Testis (tissue), 3 donors: Measurements from ENCODE around the gene SLC30A1. TPM values are rescaled to one million over a fixed set of nuclear protein-coding genes. Genes with fewer than 3 reads are reported as not detected.

ENCODE experiments used
- DNase-seq: peaks from one replicate; pipeline ENCODE4 v3.0.0-alpha.2; 2019
- H3K27ac ChIP-seq, 2 donors: fragments of 200-600 bp; sonication (generic); one replicate each; pipeline ENCODE4 v1.5.1; 2019
- H3K27me3 ChIP-seq: fragments of 200-600 bp; sonication (generic); one replicate; pipeline ENCODE4 v1.5.1; 2019
- H3K36me3 ChIP-seq: fragments of 200-600 bp; sonication (generic); one replicate; pipeline ENCODE4 v1.5.1; 2017; ENCODE audit warnings: low read depth; ENCODE audit errors: missing control alignments
- H3K4me1 ChIP-seq: fragments of 200-600 bp; sonication (generic); one replicate; pipeline ENCODE4 v1.5.1; 2019
- H3K4me3 ChIP-seq, 2 donors: fragments of 200-600 bp; sonication (generic); one replicate each; pipeline ENCODE4 v1.5.1; 2017 to 2019
- H3K9me3 ChIP-seq: fragments of 200-600 bp; sonication (generic); one replicate; pipeline ENCODE4 v1.5.1; 2017
- POLR2A ChIP-seq: fragments of 450-650 bp; IDR thresholded peaks from one replicate; pipeline ENCODE4 v1.6.1; 2017; ENCODE audit warnings: antibody characterized with exemption, mild to moderate bottlenecking, moderate library complexity
- WGBS, 2 donors: methylation state at CpG; one replicate each; pipeline ENCODE4 v1.1.5; 2018; 5-methylcytosine and 5-hydroxymethylcytosine counted together
- intact Hi-C: fragments of 100-400 bp; cut with DNase I; formaldehyde crosslinking; loops from one replicate; pipeline ENCODE4 v1.15.1; 2023; ENCODE audit warnings: low total_unique reads
- polyA plus RNA-seq: library from polyadenylated mRNA; stranded (reverse); fragments of 350-450 nt; fragmentation: Illumina TruSeq; extraction: RNeasy Lipid Tissue Mini Kit (QIAGEN cat#74804); gene quantifications from one replicate; pipeline ENCODE4 v1.2.3, GENCODE V29; 2014; ENCODE audit warnings: low read depth, low replicate concordance; ENCODE audit not compliant: insufficient read depth
- total RNA-seq, 2 donors: library from RNA; depleted of rRNA; stranded (reverse); fragments of >200 nt; gene quantifications; one replicate each; pipeline ENCODE4 v1.2.3, GENCODE V29; 2016
- TF ChIP-seq, protein P1 (sequence below), 3 experiments: fragments of 450-650 bp in 2 of 3; fragments of 200-600 bp in 1 of 3; sonication (generic) in 1 of 3; IDR thresholded peaks; one replicate each; pipeline ENCODE4 v1.5.1; 2016 to 2019; ENCODE audit warnings: antibody characterized with exemption in 3 of 3, mild to moderate bottlenecking in 2 of 3, moderate library complexity in 1 of 3

Gene SLC30A1
- total and polyA plus RNA-seq, 3 donors from 2014 or later: 29.4 to 37.3 (median 33.3) TPM

DNA sequence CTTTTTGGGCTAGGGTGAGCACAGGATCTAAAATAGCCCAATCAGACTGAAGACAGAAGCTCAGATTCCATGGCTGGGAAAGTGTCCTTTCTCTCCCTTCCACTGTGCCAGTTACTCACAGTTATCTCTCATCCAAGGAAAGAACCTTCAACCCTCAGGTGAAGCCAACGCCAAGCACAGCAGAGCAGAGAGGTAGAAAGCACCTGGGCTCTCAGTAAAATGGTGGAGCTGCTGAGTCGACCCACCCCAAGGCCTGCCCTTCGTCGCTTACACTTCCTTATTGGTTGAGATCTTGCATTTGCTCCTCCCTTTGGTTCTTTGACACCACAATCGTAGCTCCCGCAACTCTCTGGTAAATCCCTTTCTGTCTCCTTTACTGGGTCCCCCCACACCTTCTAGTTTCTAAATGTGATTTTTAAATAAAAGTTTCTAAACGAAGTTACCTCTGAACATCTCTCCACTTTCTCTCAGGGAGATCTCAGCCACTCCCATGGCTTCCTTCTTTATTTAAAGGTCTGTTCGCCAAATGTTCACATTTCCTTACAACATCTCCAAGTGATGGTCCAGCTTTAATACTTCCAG, 27.5 kb upstream of the SLC30A1 start:
- no peak for TF ChIP-seq POLR2A
- TF ChIP-seq, protein P1, sequence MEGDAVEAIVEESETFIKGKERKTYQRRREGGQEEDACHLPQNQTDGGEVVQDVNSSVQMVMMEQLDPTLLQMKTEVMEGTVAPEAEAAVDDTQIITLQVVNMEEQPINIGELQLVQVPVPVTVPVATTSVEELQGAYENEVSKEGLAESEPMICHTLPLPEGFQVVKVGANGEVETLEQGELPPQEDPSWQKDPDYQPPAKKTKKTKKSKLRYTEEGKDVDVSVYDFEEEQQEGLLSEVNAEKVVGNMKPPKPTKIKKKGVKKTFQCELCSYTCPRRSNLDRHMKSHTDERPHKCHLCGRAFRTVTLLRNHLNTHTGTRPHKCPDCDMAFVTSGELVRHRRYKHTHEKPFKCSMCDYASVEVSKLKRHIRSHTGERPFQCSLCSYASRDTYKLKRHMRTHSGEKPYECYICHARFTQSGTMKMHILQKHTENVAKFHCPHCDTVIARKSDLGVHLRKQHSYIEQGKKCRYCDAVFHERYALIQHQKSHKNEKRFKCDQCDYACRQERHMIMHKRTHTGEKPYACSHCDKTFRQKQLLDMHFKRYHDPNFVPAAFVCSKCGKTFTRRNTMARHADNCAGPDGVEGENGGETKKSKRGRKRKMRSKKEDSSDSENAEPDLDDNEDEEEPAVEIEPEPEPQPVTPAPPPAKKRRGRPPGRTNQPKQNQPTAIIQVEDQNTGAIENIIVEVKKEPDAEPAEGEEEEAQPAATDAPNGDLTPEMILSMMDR (IDR thresholded peaks at IDR 0.05): no peak
- no peaks in the 10 kb centered on the region for H3K9me3 ChIP-seq
- DNase-seq: no peak
- intact Hi-C loops: no loop called here
- H3K4me1 ChIP-seq: peaks cover 7% of the 10 kb centered on the region
- no peak overlapping the region for H3K4me3 ChIP-seq
- no peaks in the 10 kb centered on the region for H3K27me3 ChIP-seq
- H3K36me3 ChIP-seq: no peaks in the 10 kb centered on the region
- WGBS, 2 donors: 62 to 70% methylated on average over 8 of the region's 8 CpGs
- no peak overlapping the region for H3K27ac ChIP-seq

DNA sequence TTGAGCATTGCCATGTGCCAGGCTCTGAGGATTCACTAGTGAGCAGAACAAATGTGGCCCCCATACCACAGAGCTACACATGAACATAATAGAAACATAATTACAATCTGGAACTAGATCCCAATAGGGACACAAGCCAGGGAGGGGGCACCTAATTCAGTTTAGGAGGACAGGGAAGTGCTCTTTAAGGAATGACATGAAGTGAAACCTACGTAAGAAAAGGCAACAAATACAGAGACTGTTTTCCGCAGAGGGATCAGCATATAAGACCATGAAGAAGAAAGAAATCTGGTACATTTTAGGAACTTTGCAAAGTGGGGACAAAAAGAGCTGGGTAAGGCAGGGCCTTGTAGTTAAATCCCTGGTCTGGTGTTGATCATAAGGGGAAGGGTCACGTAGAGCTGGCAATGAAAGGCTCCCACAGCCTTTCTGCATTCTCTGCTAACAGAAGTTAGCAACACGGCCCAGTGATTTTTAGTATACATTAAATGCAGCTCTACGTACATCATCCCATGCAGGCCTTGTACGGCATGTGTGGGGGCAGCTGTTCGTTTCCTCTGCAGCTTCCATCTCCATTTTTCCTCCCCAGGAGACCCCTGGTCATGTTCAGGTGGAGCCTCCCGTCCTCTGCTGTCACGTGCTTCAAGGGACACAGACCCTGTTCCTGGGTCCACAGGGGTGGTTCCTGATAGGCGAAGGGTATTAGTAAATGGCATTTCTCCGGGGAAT, 26.8 kb upstream of the SLC30A1 start:
- H3K27me3 ChIP-seq: no peaks in the 10 kb centered on the region
- no peaks in the 10 kb centered on the region for H3K9me3 ChIP-seq
- peaks cover under 1% of the 10 kb centered on the region for H3K4me1 ChIP-seq
- intact Hi-C loops: no loop called here
- WGBS, 2 donors: 71 to 80% methylated on average over 11 of the region's 11 CpGs
- TF ChIP-seq, protein P1 (IDR thresholded peaks at IDR 0.05): no peak
- no peak for TF ChIP-seq POLR2A
- H3K27ac ChIP-seq: no peak overlapping the region
- no peaks in the 10 kb centered on the region for H3K36me3 ChIP-seq
- H3K4me3 ChIP-seq: no peak overlapping the region
- no peak for DNase-seq

DNA sequence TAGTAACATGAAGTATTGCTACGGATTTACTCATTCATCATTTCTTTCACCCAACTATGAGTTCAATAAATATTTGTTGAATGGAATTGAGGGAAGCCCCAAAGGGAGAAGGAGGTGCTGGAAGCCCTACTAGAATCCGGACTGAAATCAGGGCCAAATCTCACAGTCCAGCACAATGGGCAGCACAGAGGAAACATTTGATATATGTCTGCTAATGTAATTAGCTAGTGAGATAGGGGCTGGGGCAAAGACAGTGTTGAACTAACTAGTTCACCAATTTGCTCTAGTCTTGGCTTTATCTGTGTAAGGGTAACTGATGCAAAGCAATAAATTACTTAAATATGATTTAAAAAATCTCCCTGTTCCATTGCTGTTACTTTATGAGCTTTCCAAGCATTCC, 26.1 kb upstream of the SLC30A1 start:
- Histone ChIP-seq H3K4me3 (no peak overlapping the region), H3K27me3 (no peaks in the 10 kb centered on the region), H3K4me1 (no peaks in the 10 kb centered on the region), H3K36me3 (no peaks in the 10 kb centered on the region), H3K27ac (no peak overlapping the region), H3K9me3 (no peaks in the 10 kb centered on the region)
- 92% methylated on average over 2 of the region's 2 CpGs for WGBS, 2 donors
- TF ChIP-seq POLR2A: no peak
- TF ChIP-seq, protein P1 (IDR thresholded peaks at IDR 0.05): no peak
- intact Hi-C loops: no loop called here
- DNase-seq: no peak

DNA sequence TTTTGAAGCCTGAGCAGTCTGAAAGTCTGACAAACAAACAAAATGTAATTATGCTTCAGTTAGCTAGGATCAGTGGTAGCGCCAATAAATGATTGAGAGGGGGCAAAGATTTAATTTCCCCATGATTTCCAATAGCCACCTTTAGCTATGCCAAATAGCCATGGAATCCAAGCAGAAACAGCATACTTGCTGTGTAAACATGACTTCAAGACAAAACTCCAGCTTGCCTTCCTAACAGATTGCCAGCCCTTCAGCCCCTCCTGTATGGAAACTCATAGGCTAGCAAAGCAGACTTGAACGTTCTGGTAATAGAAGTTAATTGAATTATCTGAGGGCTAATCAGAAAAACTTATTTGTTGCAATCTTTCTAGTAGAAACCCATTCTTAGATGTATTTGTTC, 25.6 kb upstream of the SLC30A1 start:
- no peaks in the 10 kb centered on the region for H3K36me3 ChIP-seq
- TF ChIP-seq, protein P1 (IDR thresholded peaks at IDR 0.05): no peak
- no peak for TF ChIP-seq POLR2A
- DNase-seq: no peak
- H3K27me3 ChIP-seq: no peaks in the 10 kb centered on the region
- H3K9me3 ChIP-seq: no peaks in the 10 kb centered on the region
- no peak overlapping the region for H3K4me3 ChIP-seq
- intact Hi-C loops: no loop called here
- H3K4me1 ChIP-seq: no peaks in the 10 kb centered on the region
- 76 to 84% methylated on average over 2 of the region's 2 CpGs for WGBS, 2 donors
- H3K27ac ChIP-seq: no peak overlapping the region

DNA sequence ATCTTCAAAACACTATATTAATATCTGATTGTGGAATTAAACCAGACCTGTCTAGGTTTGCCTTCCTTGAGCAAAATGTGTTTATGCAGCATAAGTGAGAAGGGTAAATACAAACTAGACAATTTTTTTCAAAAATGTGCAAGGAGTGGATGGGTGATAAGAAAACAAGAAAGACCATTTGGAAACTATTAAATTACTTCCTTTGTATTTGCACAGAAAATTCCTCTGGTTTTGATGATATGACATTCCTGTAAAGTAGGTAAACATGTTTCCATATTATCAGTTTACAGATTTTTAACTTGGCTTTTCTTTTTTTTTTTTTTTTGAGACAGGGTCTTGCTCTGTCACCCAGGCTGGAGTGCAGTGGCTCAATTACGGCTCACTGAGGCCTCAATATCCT, 24.8 kb upstream of the SLC30A1 start:
- H3K27me3 ChIP-seq: no peaks in the 10 kb centered on the region
- no peak overlapping the region for H3K4me3 ChIP-seq
- no peaks in the 10 kb centered on the region for H3K4me1 ChIP-seq
- H3K27ac ChIP-seq: no peak overlapping the region
- 100% methylated on average over 1 of the region's 1 CpG for WGBS, 2 donors
- TF ChIP-seq, protein P1 (IDR thresholded peaks at IDR 0.05): no peak
- TF ChIP-seq POLR2A: no peak
- H3K36me3 ChIP-seq: no peaks in the 10 kb centered on the region
- H3K9me3 ChIP-seq: no peaks in the 10 kb centered on the region
- DNase-seq: no peak
- intact Hi-C loops: no loop called here
